GM08714 (cell line): Measurements from ENCODE around the gene DCC.

Experiments
- H3K4me3 ChIP-seq: fragments of 200-500 bp; sonication (Bioruptor generic); 2 replicates; pipeline ENCODE4 v1.5.1; 2014; ENCODE audit warnings: mild to moderate bottlenecking, low read length, inconsistent platforms
- ZNF274 ChIP-seq: IDR thresholded peaks from 2 replicates; pipeline ENCODE4 v1.6.1; 2012; ENCODE audit warnings: mild to moderate bottlenecking, low read depth, low read length

The DCC gene

DNA sequence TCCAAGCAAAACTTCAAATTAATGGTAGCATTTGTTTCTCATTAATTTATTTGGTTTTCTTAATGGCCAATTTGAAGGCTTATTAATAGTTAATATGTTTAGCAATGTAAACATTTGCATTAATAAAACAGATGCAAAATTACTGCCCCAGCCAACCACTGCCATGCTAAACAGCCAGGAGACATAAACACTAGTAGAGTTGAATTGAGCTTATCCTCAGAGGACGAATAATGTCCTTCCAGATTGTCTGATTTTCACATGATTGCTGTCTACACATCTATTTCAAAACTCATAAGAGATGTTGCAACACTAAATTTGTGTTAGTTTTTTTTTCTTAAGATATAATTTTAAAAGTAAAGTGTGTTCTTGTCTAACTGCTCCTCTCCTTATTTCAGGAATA, 128.5 kb downstream of the DCC start:
- no peak overlapping the region for H3K4me3 ChIP-seq
- no peak for TF ChIP-seq ZNF274

DNA sequence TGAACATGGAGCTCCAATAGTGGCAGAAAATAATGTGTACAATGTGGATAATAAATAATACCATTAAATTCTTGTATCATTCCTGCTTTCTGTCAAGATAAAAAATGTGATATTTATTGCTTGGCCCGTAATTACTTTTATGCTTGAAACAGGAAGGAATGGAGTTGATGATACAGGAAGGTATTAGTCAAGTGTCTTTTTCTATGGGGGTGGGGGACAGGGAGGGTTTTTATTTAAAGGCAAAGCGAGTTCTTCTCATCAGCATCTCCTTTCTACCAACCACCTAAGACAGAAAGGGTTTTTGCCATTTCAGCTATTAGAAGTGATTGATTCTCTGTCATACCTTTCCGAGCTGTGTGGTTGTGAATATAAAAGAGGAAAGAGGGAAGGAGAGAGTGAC, 135.3 kb downstream of the DCC start:
- TF ChIP-seq ZNF274, result no peak

DNA sequence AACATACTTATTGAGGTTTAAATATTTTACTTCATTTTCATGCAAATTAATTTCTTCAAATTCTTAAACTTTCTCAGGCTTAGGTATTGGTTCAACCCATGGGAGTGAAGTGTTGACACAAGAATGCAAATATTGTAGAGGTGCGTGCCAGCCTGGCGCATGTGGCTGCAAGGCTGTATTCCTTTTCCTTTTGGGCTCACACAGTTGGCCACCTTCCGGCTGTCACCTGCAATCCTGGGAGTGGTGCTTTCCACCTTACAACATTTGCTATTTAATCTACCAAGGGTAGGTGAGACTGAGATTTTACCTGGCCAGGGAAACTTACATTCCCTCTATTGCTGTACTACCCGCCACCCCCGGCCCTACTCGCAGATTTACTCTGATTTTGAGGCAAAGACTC, 141.1 kb downstream of the DCC start:
- no peak for TF ChIP-seq ZNF274
- H3K4me3 ChIP-seq, result no peak overlapping the region

More for the DNA sequence above, 135.3 kb downstream of the DCC start:
- H3K4me3 ChIP-seq, result no peak overlapping the region

DNA sequence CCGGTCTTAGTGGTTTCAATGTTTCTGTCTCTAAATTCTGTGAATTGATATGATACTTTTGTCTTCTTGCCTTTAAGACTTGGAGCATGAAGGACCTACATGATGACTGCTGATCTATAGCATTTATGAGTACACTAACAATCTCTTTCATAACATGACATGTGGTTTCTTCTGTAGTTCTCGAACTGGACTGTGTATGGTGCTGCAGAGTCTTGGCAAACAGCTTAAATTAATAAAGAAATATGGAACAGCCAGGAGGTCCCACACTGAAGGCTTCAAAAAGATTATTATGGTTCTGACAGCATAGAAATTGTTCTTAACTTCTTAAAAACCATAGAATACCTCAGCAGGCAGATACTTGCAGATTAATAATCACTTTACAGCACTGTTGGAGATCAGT, 145.0 kb downstream of the DCC start:
- no peak for TF ChIP-seq ZNF274
- H3K4me3 ChIP-seq, result no peak overlapping the region

DNA sequence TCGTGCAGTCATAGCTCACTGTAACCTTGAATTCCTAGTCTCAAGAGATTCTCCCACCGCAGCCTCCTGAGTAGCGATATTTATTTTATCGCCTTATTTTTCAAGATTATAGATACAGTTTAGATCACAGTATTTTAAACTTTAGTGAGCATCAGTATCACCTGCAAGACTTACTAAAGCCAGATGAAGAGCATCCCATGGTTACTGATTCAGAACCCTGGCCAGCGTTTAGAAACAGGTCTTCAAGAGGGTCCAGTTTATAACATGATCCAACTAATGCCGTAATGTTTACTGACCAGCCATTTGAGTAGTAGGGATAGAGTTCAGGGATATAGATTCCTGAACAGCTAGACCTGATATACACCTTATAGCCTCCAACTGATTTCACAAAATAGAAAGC, 146.1 kb downstream of the DCC start:
- no peak for TF ChIP-seq ZNF274
- H3K4me3 ChIP-seq, result no peak overlapping the region

DNA sequence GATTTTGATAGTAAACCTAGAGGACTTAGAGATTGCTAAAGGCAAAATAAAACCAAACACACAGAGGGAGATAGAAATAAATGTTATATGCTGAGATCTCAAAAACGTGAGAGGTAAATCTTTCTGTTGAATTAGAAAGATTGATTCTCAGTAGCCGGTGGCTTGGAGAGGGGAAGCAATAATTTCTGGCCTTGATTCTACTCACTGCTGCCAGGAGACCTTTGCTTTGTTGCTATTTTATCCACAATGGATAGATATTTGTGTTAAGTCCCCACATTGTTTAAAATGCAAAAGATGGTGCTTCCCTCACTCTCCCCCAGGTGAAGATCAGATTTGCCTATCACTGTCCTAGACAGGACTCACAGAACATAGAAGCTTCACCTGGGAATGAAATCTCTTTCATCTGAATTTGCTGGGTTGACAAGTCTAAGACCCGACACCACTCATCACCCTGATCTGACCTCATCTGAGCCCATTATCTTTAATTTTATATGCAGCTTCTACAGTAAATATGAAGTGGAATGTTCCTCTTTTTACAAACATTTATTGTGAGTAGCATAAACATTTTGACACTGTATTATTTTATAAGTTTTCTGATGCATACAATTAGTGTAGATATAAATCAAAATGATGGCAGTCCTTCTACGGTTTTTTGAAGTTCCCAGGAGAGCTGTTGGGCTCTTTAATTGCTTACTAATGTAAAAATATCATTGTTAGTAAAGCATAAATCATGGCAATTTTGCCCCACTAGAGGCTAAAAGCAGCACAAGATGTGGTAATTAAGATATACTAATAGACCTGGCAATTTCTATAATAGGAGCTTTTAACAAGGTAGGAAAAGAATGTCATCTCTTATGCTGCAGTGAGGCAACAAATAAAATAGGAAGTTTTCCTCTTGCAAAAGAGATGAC, 149.7 kb downstream of the DCC start:
- no peak overlapping the region for H3K4me3 ChIP-seq
- TF ChIP-seq ZNF274, result no peak

DNA sequence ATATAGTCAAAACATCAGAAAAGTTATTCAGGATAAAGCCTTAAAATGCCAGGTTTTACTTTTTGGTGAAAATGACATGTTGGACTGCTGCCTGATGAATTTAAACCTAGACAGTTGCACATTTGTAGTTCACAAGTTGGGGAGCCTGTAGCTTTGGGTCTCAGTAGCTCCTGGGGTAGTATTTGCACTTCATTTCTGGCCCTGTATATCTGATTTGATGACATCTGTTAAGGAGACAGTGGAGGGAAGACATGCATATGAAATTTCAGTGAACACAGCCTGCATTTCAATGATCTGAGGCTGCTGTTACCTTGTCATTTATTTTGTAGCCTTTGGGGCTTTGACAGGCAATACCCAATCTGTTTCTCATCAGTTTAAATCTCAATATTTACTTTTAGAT, 156.4 kb downstream of the DCC start:
- TF ChIP-seq ZNF274, result no peak
- H3K4me3 ChIP-seq, result no peak overlapping the region

DNA sequence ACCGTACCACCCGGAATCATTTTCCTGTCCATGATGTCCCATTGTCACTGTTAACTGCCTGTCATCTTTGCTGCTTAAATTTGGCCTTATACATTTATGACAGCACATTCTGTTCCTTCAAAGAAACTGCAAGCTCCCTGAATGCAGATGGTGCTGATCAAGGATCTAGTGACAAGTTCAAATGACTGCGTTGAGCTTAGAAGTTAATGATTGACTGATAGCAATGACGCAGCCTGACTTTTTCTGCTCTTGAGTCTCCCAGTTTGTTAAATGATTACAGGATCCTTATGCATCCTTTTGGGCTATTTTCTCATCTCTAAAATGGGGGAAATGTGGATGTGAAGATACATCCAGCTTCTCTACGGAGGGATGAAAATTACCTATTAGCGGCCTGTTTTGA, 159.0 kb downstream of the DCC start:
- TF ChIP-seq ZNF274, result no peak
- no peak overlapping the region for H3K4me3 ChIP-seq

DNA sequence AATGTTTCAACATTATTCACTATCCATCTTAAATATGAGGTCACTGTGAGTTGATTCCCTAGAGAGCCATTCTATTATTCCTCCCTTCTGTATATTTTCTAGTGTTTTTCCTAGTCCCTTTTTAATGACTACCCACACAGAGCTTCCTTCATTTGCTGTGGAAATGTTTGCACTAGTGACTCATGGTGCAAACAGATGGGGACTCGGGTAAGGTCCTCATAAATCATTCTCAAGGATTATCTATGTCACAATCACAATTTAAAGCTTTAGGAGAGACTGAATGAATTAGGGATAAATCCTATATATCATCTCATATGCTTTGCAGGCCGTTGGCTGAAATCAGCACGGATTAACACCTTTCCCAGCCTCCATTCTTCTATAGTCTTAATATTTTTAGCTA, 159.6 kb downstream of the DCC start:
- TF ChIP-seq ZNF274, result no peak
- H3K4me3 ChIP-seq, result no peak overlapping the region

DNA sequence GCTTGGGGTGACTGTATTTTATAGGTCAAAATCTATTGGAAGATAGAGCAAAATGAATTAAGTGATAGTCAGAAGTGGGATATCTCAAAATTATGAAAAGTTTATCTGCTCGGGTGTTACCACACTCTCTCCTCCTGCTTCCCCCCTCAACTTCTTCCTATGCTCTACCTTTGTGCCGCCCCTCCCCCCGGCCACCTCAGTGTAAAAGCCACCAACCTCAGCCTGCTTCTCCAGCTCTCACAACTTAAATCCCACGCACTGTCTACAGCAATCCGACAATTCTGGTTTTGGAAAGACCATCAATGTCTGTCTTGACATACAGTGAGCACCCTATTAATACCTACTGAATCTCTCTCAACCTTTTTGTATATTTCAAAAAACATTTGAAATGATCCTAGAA, 164.6 kb downstream of the DCC start:
- H3K4me3 ChIP-seq, result no peak overlapping the region
- no peak for TF ChIP-seq ZNF274

DNA sequence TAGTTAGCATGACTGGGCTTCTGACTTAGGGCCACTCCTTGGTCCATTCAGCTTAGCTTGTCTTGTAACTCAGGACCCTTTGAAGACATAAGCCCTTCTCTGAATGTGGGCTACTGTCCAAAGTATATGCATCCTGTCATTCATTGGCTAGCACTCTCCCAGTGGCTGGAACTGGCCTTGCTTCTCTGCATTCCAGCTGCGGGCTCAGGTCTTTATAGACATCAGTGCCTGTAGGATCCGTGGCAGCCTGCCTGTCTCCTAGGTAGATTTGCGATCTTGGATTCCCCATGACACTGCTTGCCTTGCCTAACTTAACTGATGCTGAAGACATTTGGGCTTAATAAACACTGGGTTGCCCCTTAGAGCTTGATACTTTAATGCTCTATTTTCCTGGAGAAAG, 170.1 kb downstream of the DCC start:
- no peak overlapping the region for H3K4me3 ChIP-seq
- no peak for TF ChIP-seq ZNF274

DNA sequence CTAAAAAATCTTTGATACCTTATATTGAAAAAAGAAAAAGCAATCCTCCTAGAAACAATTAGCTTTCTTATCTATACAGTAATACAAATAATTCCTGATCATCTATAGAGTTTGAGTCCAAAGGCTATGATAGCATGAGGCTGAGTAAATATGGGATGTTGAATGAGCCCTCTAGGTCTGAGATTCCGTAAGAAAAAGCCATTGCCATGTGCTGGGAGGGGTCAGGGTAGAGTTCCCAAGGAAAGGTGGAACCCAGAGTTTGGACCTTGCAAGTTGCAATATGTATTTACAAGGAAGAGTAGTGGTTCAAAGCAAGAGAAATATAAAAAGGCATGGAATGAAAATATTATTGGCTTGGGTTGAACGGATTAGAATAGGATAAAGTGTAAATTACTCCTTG, 178.1 kb downstream of the DCC start:
- no peak for TF ChIP-seq ZNF274
- no peak overlapping the region for H3K4me3 ChIP-seq

DNA sequence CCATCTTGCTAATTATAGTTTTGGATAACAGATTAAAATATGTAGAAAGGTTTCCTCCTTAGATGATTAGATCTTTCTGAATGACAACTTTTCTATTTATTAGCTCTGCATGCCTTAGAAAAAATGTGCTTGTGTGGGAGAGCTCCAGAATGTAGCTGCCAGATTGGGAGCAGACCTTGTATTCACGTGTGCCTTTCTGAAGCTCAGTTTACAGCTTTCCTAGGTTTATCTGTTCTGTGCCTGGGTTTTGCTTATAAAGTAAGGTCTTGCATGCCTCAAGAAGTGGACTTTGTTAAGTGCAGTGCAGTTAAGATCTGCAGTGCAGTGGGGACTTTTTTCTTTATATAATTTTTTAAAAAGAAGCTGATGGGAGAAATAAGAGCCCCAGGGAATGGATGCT, 179.0 kb downstream of the DCC start:
- TF ChIP-seq ZNF274, result no peak
- no peak overlapping the region for H3K4me3 ChIP-seq

DNA sequence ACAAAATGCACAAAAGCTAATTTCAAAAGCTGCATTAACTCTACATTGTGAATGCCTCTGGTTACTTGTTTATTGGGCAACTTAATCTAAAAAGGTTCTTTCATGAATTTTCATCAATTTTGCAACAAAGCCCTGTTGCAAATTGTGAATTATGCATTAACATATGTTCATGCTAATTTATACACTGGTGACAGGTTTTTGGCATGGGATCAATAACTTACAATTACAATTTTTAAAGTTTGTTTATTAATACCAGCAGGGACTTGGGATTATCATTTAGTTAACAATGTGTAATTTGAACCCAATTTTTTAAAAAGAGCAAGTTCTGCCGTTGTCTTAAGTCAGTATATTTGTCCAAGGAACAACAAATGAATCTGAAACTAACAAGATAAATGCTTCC, 183.6 kb downstream of the DCC start:
- TF ChIP-seq ZNF274, result no peak
- H3K4me3 ChIP-seq, result no peak overlapping the region

DNA sequence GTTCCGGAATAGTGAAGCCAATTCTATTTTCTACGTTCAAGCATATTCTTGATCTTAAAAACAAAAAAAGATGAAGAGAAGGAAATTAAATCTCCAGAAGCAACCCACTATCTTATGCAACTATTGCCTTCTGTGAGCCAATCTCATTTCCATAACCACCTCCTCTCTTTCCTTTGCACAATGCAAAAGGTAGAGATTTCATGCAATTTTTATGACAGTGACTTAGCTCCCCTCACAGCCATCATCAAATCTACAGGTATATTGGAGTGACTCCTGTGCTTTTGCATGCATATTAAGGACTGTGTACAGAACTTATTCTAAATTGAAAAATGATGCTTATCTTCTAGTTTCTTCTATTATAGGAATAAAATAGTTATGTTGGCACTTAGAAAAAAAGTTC, 191.8 kb downstream of the DCC start:
- H3K4me3 ChIP-seq, result no peak overlapping the region
- TF ChIP-seq ZNF274, result no peak

DNA sequence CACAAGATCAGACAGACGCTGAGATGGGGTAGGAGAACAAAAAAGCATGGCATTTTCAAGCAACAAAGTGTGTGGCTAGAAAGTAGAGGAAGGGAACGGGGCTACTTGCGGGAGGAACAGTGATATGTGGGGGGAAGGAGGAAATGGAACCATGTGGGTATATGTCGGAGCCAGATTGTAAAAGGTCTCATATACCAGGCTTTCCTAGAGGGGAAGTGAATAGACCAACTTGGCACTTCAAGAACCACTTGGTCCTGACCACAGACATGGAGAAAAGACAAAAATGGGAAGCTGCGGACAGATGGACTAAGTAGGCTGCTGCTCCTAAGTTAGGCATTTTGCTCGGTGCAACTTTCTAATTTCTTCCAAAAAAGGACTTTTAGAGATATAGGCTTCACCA, 196.0 kb downstream of the DCC start:
- TF ChIP-seq ZNF274, result no peak
- H3K4me3 ChIP-seq, result no peak overlapping the region
